G401 (cell line): ENCODE measurements around the gene HNRNPF. TPM values are rescaled to one million over a fixed set of nuclear protein-coding genes. Genes with fewer than 3 reads are reported as not detected.
"Not testable (repeated sequence)": the region's sequence is repeated elsewhere in the genome, so short reads cannot be mapped to it uniquely, and the experiment has no call there.

Experiments used
- DNase-seq: peaks from one replicate; pipeline ENCODE4 v3.0.0-alpha.2; 2015; ENCODE audit warnings: low spot score
- in situ Hi-C: cut with HindIII; loops from 2 replicates; pipeline ENCODE4 v1.10.0; 2016; ENCODE audit warnings: low sequenced_read_pairs, mixed read lengths
- total RNA-seq: library from RNA; depleted of rRNA; stranded (reverse); fragments of >200 nt; shearing (Covaris generic); gene quantifications from 2 replicates; pipeline ENCODE4 v1.2.3, GENCODE V29; 2014

The HNRNPF gene
- total RNA-seq, 1 experiment from 2014 or later, result 404 TPM

GRCh38 chr10:43426476-43426875, 17.5 kb upstream of the HNRNPF start:
- DNase-seq, in situ Hi-C loops: not testable (repeated sequence)

DNA sequence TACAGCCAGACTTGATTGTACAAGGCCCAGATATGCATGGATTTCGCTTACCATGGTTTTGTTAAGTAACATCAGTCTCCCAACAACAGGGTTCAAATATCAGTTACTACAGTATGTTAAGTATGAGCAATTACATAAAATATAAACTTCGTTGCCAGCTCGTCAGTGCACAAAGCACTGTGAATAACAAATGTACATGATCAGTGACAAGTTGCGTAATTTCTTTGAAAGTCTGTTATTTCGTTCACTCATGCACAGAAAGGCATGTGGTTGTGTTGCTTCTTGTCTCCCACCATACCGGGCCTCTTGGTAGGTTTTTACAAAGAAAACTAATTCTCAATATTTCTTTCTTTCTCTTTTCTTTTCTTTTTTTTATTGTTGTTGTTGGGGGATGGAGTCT, 15.4 kb upstream of the HNRNPF start:
- in situ Hi-C loops, result no loop called here
- DNase-seq, result no peak

GRCh38 chr10:43421944-43422343, 13.0 kb upstream of the HNRNPF start:
- in situ Hi-C loops, DNase-seq: not testable (repeated sequence)

DNA sequence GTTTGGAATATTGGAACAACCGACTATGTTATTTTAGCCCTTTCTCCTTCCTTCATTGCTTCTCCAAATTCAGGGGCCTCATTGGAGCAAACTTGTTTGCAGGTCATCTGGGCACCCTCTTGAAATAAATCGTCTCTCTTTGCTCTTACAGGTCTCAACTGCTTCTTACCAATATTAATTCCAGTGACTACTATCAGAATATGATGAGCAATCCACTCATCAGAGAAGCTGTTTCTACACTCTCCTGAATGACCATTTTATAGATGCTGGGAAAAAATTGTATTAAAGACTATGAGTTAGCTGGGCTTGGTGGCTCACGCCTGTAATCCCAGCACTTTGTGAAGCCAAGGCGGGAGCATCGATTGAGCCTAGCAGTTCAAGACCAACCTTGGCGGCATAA, 12.5 kb upstream of the HNRNPF start:
- in situ Hi-C loops, result no loop called here

DNA sequence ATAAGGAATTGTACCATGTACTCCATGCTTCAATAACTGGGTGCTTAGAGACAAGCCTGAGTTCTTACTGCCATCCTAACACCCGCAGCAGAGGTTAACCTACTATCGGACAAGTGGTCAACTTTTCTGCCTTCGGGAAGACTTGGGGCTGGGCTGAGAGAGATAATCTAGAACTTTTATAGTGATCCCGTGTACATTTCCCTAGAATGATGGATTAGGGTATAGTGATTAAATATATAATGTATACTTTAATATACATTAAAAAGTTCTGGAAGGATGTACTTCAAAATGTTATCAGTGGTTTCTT, 12.2 kb upstream of the HNRNPF start:
- in situ Hi-C loops, result no loop called here
- DNase-seq, result no peak

More for the DNA sequence above, 12.5 kb upstream of the HNRNPF start:
- DNase-seq, result no peak

DNA sequence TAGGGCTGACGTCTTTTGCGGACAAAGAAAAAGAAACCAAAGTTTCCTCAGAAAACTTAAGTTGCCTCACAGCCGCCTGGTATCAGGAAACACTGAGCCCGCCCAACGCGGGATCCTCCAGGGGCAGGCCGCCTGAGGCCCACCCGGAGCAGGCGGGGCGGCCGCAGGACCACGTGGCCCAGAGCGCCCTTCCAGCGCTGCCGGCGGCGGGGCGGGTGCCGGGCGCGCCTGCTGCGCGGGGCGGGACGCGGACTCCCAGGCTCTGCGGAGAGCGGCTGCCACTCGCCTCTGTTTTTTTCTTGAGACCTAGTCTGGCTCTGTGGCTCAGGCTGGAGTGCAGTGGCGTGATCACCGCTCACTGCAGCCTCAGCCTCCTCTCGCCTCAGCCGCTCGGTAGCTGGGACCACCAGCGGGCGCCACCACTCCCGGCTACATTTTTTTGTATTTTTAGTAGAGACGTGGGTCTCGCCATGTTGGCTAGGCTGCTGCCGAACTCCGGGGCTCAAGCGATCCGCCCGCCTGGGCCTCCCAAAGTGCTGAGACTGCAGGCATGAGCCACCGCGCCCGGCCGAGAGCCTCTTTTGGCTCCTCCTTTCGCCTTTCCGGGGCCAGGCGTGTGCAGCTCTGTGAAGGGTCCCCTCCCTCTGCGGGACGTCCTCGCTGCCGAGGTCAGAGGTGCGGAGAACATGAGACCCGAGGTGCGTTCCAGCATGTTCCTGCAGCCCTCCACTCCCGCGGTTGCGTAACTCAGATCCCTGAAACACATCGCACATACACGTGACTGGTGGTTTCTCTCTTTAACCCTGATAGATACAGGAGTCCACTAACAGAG, 11.6 kb upstream of the HNRNPF start:
- in situ Hi-C loops, result no loop called here
- DNase-seq, result peak; percentile 78

- in situ Hi-C loops, result no loop called here
- peak; percentile 14 for DNase-seq
Observed at GRCh38 chr10:43419997-43420368, 11.0 kb upstream of the HNRNPF start.

- in situ Hi-C loops, result no loop called here
- no peak for DNase-seq
Observed at GRCh38 chr10:43417950-43418768, 9.2 kb upstream of the HNRNPF start.

- in situ Hi-C loops, result no loop called here
- DNase-seq, result no peak
Observed at GRCh38 chr10:43415544-43415943, 6.6 kb upstream of the HNRNPF start.

GRCh38 chr10:43411536-43411935, 2.5 kb upstream of the HNRNPF start:
- no peak for DNase-seq
- in situ Hi-C loops, result no loop called here

GRCh38 chr10:43410345-43410744, 1.4 kb upstream of the HNRNPF start:
- in situ Hi-C loops, result no loop called here
- DNase-seq, result no peak

DNA sequence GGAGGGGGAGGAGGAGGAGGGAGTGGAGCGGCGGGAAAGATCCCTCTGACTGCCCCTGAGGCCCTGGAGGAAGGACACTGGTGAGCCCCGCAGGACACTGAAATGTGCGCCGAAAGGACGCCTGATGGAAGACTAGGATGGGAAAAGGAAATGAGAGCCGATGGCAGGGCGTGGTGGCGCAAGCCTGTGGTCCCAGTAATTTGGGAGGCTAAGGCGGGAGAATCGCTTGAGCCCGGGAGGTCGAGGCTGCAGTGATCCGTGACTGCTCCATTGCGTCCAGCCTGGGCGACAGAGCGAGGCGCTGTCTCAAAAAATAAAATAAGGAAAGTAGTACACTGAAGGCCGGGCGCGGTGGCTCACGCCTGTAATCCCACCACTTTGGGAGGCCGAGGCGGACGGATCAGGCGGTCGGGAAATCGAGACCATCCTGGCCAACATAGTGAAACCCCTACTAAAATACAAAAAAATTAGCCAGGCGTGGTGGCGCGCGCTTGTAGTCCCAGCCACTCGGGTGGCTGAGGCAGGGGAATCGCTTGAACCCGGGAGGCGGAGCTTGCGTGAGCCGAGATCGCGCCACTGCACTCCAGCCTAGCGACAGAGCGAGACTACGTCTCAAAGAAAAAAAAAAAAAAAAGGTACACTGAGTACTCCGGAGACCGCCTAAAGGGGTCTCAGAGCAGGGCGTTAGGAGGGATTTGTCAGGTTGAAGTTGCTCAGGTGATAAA, 561 bp upstream of the HNRNPF start:
- in situ Hi-C loops, result no loop called here
- DNase-seq, result peak; percentile 37

DNA sequence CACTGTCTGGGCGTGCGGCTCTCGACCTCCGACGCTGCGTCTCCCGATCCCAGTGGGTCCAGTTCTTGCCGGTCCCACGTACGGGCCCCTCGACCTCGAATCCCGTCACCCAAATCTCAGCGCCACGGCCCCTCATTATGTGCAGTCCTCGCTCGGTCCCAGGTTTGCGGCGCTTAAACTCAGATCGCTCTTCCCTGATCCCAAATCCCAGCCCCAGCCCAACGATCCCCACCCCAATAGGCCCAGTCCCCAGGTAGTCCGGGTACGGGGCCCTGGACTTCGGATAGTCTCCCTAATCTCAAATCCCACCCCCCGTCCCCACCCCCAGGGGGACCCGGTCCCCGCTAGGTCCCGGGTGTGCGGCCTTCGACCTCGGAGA, 666 bp downstream of the HNRNPF start:
- in situ Hi-C loops, result no loop called here
- no peak for DNase-seq

DNA sequence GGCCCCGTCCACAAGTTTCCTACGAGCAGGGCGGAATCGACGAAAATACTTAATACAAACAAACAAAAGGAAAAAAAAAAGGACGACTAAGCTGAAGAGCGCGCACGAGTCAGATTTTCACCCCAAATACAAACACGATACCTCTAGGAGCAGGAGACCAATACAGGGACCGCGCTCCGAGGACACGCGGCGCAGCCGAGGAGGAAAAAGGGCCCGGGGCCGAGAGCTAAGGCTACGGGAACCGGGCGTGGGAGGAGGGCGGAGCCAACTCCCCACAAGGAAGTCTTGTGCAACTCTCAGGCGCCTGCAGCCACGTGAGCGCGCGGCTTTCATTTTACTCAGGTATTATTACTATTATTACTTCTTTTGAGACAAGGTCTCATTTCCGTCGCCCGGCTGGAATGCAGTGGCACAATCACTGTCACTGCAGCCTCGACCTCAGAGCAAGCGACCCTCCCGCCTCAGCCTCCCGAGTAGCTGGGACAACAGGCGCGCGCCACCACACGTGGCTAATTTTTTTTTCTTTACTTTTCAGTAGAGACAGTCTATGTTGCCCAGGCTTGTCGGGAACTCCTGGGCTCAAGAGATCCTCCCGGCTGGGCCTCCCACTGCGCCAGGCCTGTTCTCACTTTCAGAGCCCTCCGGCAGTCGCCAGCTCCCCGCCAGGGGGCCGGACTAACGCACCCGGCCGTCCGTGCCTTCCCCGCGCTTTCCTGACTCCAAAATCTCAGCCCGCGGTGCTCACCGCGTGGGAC, 1.2 kb downstream of the HNRNPF start:
- peak; percentile 80 for DNase-seq
- in situ Hi-C loops, result no loop called here

DNA sequence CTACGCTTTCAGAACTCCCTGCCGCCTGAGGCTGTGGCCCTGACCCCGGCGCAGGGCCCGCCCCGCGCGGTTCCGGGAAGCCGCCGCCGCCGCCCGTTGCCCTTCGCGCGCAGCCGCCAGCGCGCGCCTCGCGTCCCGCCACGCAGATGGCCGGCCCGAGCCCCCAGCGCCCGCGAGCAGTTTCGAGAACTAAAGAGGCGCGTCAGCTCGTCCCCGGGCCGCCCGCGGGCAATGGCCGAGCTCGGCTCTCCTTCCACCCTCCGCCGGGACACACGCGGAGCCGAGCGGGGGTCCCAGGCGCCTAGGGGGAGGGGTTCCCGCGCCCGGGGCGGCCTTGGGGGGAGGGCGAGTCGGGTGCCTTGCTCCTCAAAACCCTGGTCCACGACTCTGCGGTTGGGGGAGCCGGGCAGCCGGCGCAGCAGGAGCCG, 1.8 kb downstream of the HNRNPF start:
- in situ Hi-C loops, result no loop called here
- DNase-seq, result no peak

- DNase-seq, result no peak
- in situ Hi-C loops, result no loop called here
Observed at GRCh38 chr10:43404704-43405084, 4.3 kb downstream of the HNRNPF start.

DNA sequence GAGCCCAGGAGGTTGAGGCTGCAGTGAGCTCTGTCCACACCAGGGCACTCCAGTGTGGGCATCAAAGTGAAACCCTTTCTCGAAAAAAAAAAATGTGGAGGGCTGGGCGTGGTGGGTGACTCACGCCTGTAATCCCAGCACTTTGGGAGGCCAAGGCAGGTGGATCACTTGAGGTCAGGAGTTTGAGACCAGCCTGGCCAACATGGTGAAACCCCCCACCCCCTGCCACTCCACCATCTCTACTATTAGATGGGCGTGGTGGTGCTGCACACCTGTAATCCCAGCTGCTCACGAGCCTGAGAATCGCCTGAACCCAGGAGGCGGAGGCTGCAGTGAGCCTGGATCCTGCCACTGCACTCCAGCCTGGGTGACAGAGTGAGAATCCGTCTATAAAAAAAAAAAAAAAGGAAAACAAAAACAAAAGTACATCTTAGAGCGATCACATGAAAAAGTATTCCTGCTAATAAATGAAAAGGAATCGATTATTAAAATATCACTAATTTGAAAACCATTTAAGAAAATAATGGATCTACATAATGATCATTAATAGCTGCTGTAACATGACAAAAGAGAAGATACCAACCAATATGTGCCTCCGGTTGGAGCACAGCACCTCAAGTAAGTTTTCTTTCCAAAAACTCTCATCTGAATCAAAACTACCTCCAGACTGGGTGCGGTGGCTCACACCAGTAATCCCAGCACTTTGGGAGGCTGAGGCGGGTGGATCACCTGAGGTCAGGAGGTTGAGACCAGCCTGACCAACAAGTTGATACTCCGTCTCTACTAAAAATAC, 4.9 kb downstream of the HNRNPF start:
- no peak for DNase-seq
- in situ Hi-C loops, result no loop called here

DNA sequence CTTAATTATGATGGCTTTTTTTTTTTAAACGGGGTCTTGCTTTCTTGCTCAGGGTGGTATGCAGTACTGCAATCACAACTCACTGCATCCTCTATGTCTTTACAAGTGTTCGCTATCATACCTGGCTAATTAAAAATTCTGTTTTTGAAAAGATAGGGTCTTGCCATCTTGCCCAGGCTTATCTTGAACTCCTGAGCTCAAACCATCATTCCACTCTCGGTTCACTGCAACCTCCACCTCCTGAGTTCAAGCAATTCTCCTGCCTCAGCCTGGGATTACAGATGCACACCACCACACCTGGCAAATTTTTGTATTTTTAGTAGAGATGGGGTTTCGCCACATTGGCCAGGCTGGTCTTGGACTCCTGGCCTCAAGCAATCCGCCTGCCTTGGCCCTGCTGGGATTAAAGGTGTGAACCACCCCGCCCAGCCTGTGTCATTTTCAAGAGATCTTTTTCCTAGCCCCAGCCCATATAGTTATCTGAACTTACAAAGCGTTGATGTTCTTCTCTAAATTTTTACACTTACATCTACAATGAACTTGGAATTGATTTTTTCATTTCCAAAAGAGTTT, 6.0 kb downstream of the HNRNPF start:
- in situ Hi-C loops, result no loop called here
- no peak for DNase-seq
